Activated T-helper 17 cell treated with anti-CD3 and anti-CD28 coated beads, Interleukin-2, amount 50 U/mL, for 72 hours (primary cell): ENCODE measurements around the gene IKZF4. TPM values are rescaled to one million over a fixed set of nuclear protein-coding genes. Genes with fewer than 3 reads are reported as not detected.
"Not testable (repeated sequence)": the region's sequence is repeated elsewhere in the genome, so short reads cannot be mapped to it uniquely, and the experiment has no call there.

ENCODE experiments used
- ATAC-seq: fragments of 150-1000 bp; cut with Tn5 transposase; replicated peaks from 2 replicates; pipeline ENCODE4 v1.10.0; 2021; ENCODE audit warnings: mild to moderate bottlenecking, moderate library complexity
- H3K27ac Mint-ChIP-seq: one replicate; pipeline ENCODE4 v1.8.0; 2022; ENCODE audit warnings: mixed read lengths
- H3K27me3 Mint-ChIP-seq: one replicate; pipeline ENCODE4 v1.8.0; 2022; ENCODE audit warnings: mixed read lengths
- H3K36me3 Mint-ChIP-seq: one replicate; pipeline ENCODE4 v1.8.0; 2022; ENCODE audit warnings: low read depth, mild to moderate bottlenecking, mixed read lengths
- H3K4me1 Mint-ChIP-seq: one replicate; pipeline ENCODE4 v1.8.0; 2022; ENCODE audit warnings: mixed read lengths
- H3K4me3 Mint-ChIP-seq: one replicate; pipeline ENCODE4 v1.8.0; 2022; ENCODE audit warnings: mild to moderate bottlenecking, mixed read lengths
- H3K9me3 Mint-ChIP-seq: one replicate; pipeline ENCODE4 v1.8.0; 2022; ENCODE audit warnings: mixed read lengths
- total RNA-seq, 2 donors: library from RNA; stranded (reverse); gene quantifications; one replicate each; pipeline ENCODE4 v1.2.3, GENCODE V29; 2022

IKZF4 gene
- total RNA-seq, 2 donors from 2014 or later: 19.1 to 20.3 TPM

GRCh38 chr12:55991110-55991509, 29.7 kb upstream of the IKZF4 start:
- H3K36me3 Mint-ChIP-seq: peaks cover 97% of the 10 kb centered on the region
- no peaks in the 10 kb centered on the region for H3K9me3 Mint-ChIP-seq
- H3K4me3 Mint-ChIP-seq: no peak overlapping the region
- H3K27ac Mint-ChIP-seq: no peak overlapping the region
- peaks cover under 1% of the 10 kb centered on the region for H3K4me1 Mint-ChIP-seq
- no peak for ATAC-seq
- H3K27me3 Mint-ChIP-seq: no peaks in the 10 kb centered on the region

- no peak overlapping the region for H3K4me3 Mint-ChIP-seq
- no peaks in the 10 kb centered on the region for H3K27me3 Mint-ChIP-seq
- peaks cover 74% of the 10 kb centered on the region for H3K36me3 Mint-ChIP-seq
- no peak overlapping the region for H3K27ac Mint-ChIP-seq
- H3K4me1 Mint-ChIP-seq: peaks cover 6% of the 10 kb centered on the region
- H3K9me3 Mint-ChIP-seq: no peaks in the 10 kb centered on the region
- ATAC-seq: no peak
Observed at GRCh38 chr12:55993230-55993853, 27.5 kb upstream of the IKZF4 start.

DNA sequence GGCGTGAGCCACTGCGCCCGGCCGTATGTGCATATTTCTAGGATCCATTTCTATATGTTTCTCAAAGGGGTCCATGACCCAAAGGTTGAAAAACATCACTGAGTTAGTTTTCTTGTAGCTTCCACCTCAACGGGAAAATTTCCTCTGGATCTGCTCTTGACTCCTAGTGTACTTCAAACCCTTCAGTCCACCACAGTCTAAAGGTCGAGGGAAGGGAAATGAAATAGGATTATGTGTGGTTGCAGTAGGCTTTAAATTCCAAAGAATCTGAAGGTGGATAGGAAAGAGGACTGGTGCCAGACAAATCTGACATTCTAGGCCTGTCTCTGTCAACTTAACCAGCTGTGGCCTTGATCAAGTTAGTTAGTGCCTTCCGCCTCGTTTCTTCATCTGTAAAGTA, 25.5 kb upstream of the IKZF4 start:
- ATAC-seq: no peak
- Mint-ChIP-seq H3K4me1 (peaks cover 6% of the 10 kb centered on the region), H3K36me3 (peaks cover 54% of the 10 kb centered on the region), H3K27ac (no peak overlapping the region), H3K9me3 (no peaks in the 10 kb centered on the region), H3K27me3 (no peaks in the 10 kb centered on the region), H3K4me3 (no peak overlapping the region)

GRCh38 chr12:55996201-55996714, 24.6 kb upstream of the IKZF4 start:
- H3K36me3 Mint-ChIP-seq: peaks cover 45% of the 10 kb centered on the region
- peak overlapping the region; percentile 62 for H3K4me3 Mint-ChIP-seq
- no peak overlapping the region for H3K27ac Mint-ChIP-seq
- peaks cover 6% of the 10 kb centered on the region for H3K4me1 Mint-ChIP-seq
- H3K9me3 Mint-ChIP-seq: no peaks in the 10 kb centered on the region
- no peaks in the 10 kb centered on the region for H3K27me3 Mint-ChIP-seq
- ATAC-seq: peak; percentile 53

DNA sequence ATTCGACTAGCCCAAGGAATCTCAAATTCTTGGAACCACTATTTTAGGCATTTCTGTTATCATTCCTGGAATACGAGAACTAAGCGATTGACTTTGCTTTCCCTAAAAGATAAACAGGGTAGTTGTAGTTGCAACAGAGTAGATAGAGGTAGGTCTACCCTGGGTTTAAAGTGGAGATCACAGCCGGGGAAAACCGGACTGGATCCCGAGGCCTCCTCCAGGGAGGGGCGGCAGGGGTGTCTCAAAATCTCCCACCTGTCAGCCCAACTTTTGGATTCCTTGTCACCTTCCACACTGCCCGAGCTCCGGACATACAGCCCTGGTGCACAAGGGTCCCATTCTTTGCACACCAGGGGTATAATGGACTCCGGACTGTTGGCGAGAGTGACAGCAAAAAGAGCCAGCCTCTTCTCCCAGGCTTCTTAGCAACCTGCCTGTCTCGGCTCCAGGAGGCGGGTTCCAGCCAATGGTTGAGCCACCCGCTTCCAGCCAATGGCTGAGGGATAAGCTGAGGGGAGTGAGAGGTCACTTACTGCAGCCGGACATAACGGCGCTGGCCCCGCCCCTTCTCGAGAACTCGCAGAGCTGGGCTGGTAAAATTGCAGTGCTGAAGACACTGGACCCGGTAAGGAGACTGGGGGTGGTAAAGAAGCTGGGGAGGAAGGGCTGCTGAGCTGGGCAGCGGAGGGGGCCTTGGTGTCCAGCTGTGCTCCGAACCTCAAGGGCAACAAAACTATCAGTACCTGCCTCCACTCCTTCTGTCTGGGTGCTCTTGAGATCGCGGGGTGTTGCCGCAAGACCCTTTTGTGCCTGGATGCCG, 23.9 kb upstream of the IKZF4 start, which contains the start of gene SUOX:
SUOX (plus strand) TSS at position 562 of the 820 bp plus-strand sequence. CDS start 4,946 bp downstream, outside the sequence.
- peak; percentile 88 for ATAC-seq
- Mint-ChIP-seq H3K27me3 (no peaks in the 10 kb centered on the region), H3K4me3 (peak within 1 kb of the TSS; percentile 62), H3K36me3 (peaks cover 38% of the 10 kb centered on the region), H3K9me3 (no peaks in the 10 kb centered on the region), H3K27ac (no peak within 1 kb of the TSS), H3K4me1 (peaks cover 6% of the 10 kb centered on the region)

DNA sequence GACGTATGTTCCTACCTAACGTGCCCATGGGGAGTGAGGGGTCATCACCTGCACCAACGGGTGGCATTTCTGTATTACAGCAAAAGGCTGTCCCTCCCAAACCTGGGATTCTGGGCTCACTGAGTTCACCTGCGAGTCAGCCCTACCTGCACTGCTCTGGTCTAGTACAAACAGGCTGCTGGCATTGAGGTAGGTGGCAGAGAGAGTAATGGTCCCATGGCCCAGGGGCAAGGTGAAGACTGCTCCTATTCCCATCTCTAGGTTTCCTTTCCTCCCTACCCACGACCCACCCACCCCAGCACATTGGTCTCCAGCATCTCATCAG, 23.3 kb upstream of the IKZF4 start:
- peak; percentile 6 for ATAC-seq
- Mint-ChIP-seq H3K4me1 (peaks cover 6% of the 10 kb centered on the region), H3K27me3 (no peaks in the 10 kb centered on the region), H3K27ac (no peak overlapping the region), H3K36me3 (peaks cover 33% of the 10 kb centered on the region), H3K4me3 (peak overlapping the region; percentile 62), H3K9me3 (no peaks in the 10 kb centered on the region)

- peaks cover 12% of the 10 kb centered on the region for H3K36me3 Mint-ChIP-seq
- H3K27me3 Mint-ChIP-seq, H3K9me3 Mint-ChIP-seq, H3K27ac Mint-ChIP-seq, ATAC-seq, H3K4me3 Mint-ChIP-seq, H3K4me1 Mint-ChIP-seq: not testable (repeated sequence)
Observed at GRCh38 chr12:55999522-55999921, 21.3 kb upstream of the IKZF4 start.

DNA sequence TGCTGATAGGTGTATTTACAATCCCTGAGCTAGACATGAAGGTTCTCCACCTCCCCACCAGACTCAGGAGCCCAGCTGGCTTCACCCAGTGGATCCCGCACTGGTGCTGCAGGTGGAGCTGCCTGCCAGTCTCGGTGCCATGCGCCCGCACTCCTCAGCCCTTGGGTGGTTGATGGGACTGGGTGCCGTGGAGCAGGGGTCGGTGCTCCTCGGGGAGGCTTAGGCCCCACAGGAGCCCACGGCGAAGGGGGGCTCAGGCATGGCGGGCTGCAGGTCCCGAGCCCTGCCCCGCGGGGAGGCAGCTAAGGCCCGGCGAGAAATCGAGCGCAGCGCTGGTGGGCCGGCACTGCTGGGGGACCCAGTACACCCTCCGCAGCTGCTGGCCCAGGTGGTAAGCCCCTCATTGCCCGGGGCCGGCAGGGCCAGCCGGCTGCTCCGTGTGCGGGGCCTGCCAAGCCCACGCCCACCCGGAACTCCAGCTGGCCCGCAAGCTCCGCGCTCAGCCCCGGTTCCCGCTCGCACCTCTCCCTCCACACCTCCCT, 20.8 kb upstream of the IKZF4 start:
- not testable (repeated sequence) for H3K4me3 Mint-ChIP-seq, H3K4me1 Mint-ChIP-seq, H3K27ac Mint-ChIP-seq, H3K36me3 Mint-ChIP-seq, ATAC-seq, H3K27me3 Mint-ChIP-seq, H3K9me3 Mint-ChIP-seq

- peaks cover under 1% of the 10 kb centered on the region for H3K4me1 Mint-ChIP-seq
- no peaks in the 10 kb centered on the region for H3K36me3 Mint-ChIP-seq
- H3K9me3 Mint-ChIP-seq: no peaks in the 10 kb centered on the region
- no peak for ATAC-seq
- H3K4me3 Mint-ChIP-seq: no peak overlapping the region
- no peaks in the 10 kb centered on the region for H3K27me3 Mint-ChIP-seq
- no peak overlapping the region for H3K27ac Mint-ChIP-seq
Observed at GRCh38 chr12:56001487-56002100, 19.2 kb upstream of the IKZF4 start.

DNA sequence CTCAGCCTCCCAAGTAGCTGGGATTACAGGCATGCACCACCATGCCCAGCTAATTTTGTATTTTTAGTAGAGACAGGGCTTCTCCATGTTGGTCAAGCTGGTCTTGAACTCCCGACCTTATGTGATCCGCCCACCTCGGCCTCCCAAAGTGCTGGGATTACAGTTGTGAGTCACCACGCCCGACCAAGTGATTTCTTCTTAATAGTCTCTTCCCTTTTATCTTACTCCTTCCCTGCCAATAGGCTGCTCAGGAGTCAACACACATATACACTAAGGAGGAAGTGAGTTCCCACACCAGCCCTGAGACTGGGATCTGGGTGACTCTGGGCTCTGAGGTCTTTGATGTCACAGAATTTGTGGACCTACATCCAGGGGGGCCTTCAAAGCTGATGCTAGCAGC, 17.5 kb upstream of the IKZF4 start:
- not testable (repeated sequence) for ATAC-seq, H3K4me3 Mint-ChIP-seq

GRCh38 chr12:56004211-56004610, 16.6 kb upstream of the IKZF4 start:
- ATAC-seq: no peak
- H3K4me1 Mint-ChIP-seq: peaks cover 11% of the 10 kb centered on the region
- no peaks in the 10 kb centered on the region for H3K36me3 Mint-ChIP-seq
- no peaks in the 10 kb centered on the region for H3K27me3 Mint-ChIP-seq
- H3K4me3 Mint-ChIP-seq: no peak overlapping the region
- no peaks in the 10 kb centered on the region for H3K9me3 Mint-ChIP-seq
- no peak overlapping the region for H3K27ac Mint-ChIP-seq

More for the DNA sequence above, 17.5 kb upstream of the IKZF4 start:
- H3K27ac Mint-ChIP-seq, H3K9me3 Mint-ChIP-seq, H3K36me3 Mint-ChIP-seq, H3K27me3 Mint-ChIP-seq, H3K4me1 Mint-ChIP-seq: not testable (repeated sequence)

- ATAC-seq: peak; percentile 83
Observed at GRCh38 chr12:56007564-56008559, 13.0 kb upstream of the IKZF4 start.

DNA sequence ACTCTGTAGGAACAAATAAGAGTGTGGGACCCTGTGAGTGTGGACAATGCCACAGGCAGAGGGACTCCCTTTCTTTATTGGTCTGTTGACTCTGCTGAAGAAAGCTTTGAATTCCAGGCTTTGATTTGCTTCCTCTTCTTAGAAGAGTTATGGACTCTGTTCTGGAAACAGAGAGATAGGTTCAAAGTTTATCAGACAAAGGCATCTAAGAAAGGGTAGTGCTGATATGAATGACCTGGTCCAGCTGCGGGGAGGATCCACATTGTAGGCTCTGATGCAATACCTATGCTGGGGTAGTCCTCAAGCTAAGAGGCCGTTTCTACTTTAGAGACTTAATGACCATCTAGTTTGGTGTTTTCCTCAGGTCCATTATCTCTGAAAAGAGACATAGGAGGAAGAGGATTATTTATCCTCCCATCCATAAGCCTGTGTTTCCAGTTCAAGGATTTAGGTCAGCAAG, 10.7 kb upstream of the IKZF4 start:
- no peak for ATAC-seq
- Mint-ChIP-seq H3K4me1 (peaks cover 11% of the 10 kb centered on the region), H3K9me3 (no peaks in the 10 kb centered on the region), H3K27ac (no peak overlapping the region), H3K27me3 (no peaks in the 10 kb centered on the region), H3K36me3 (no peaks in the 10 kb centered on the region), H3K4me3 (no peak overlapping the region)

More at GRCh38 chr12:56007564-56008559, 13.0 kb upstream of the IKZF4 start:
- Mint-ChIP-seq H3K4me1 (peaks cover 11% of the 10 kb centered on the region), H3K4me3 (peak overlapping the region; percentile 87), H3K27me3 (no peaks in the 10 kb centered on the region), H3K36me3 (no peaks in the 10 kb centered on the region), H3K9me3 (no peaks in the 10 kb centered on the region), H3K27ac (peak overlapping the region; percentile 84)
